NCI-H2171 treated with DMSO at 0.1 percent for 48 hours (cell line): ENCODE measurements around the gene SYP.
A peak's percentile ranks its signal among the peaks of the same experiment; 100 is the strongest.
"Not testable (repeated sequence)": the region's sequence is repeated elsewhere in the genome, so short reads cannot be mapped to it uniquely, and the experiment has no call there.

Experiments
- DNase-seq: peaks from one replicate; lab custom pipeline; 2025; lab: John Stamatoyannopoulos, UW

The SYP gene

DNA sequence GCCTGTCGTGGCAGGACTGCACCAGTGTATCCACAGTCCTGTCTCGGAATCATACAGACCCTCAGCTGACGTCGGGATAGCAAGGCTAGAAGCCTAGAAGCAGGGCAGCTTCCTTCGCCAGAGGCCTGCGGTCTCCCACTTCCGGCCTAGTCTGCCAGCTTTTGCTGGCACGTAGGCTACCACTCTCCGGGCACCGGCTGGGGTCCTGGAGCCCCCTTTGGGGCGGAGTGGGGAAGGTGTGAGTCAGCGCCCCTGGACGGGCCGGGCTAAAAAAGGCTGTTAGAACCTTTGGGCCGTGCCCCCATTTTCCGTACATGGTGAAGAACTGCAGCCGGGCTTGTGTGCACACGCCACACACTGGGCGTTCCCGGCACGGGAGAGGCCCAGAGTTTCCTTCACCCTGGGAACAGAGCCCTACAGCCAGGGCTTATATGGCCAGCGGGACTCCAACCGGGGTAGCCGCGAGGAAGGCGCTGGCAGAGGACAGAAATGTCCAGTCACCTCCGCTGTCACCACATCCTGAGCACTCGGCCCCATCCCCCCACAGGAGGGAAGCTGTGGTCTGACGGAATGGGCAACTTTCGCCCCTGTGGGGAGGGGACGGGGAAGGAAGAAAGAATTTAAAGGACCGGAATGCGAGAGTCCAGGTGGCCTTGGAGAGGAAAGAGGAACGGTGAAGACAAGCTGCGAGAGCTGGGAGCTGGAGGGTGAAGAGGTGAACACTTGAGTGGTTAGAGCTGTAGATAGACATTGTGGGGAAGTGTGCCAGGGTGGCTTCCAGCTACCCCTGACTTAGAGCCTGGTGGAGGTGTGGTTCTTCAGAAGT is 32.9 kb downstream of the SYP start:
- DNase-seq, result no peak

DNA sequence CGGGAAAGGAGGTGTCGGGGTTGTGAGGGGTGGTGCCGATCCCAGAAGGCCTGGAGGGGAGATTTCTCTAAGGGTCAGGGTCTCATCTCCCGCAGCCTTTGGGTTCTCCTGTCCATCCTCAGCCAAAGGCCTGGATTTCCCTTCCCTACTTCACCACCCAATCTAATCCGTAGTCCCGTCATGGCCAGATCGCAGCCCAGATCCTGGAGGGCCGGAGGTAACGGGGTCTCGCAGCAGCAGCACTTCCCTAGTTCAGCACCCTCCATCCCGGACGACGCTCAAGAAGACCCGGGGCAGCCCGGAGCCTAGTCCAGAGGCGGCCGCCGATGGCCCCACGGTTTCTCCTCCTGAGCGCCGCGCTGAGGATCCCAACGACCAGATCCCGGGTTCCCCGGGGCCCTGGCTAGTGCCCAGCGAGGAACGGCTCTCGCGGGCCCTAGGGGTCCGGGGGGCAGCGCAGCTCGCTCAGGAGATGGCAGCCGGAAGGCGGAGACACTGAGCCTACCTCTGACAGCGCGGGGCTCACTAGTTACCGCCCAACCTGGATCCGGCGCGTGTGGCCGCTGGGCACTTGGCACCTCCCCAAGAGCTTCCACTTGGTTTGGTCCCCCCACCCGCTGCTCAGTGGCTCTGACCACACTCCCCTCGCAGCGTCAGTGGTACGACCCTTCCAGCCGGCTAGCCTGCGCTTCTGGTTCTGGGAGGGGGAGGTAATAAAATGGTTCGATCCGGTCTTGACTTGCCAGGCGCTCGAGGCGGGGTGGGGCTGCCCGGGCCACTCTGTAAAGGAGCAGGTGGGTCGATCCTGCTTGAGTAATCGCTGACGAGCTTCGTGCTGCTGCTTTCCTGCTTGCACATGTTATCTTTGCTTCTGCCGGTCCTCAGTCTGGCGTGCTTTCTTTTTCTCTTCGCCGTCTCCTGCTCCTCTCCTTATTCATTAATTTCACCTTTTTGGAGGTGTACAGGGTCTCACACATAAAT is 33.8 kb downstream of the SYP start:
- peak; percentile 34 for DNase-seq

DNA sequence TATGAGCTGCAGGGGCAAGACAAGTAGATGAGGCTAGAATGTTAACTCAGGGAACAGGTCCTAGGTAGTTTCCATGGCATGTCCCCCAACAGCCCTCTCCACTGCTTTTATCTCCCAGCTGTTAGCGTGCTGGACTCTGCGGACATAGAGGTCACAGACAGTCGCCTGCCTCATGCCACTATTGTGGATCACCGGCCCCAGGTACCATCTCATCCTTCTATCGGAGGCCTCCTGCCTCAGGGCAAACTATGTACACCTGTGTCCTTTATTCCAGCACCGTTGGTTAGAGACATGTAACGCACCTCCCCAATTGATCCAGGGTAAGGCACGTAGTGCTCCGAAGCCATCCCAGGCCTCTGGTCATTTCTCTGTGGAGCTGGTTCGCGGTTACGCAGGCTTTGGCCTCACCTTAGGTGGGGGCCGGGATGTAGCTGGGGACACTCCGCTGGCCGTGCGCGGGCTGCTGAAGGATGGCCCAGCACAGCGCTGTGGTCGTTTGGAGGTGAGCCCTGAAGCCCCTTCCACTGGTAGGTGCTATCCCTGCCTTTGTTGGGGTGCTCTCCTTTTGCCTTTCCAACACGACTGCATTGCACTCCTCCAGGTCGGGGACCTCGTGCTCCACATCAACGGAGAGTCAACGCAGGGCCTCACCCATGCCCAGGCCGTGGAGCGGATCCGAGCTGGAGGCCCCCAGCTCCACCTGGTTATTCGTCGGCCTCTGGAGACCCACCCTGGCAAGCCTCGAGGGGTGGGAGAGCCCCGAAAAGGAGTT is 35.2 kb downstream of the SYP start:
- no peak for DNase-seq

DNA sequence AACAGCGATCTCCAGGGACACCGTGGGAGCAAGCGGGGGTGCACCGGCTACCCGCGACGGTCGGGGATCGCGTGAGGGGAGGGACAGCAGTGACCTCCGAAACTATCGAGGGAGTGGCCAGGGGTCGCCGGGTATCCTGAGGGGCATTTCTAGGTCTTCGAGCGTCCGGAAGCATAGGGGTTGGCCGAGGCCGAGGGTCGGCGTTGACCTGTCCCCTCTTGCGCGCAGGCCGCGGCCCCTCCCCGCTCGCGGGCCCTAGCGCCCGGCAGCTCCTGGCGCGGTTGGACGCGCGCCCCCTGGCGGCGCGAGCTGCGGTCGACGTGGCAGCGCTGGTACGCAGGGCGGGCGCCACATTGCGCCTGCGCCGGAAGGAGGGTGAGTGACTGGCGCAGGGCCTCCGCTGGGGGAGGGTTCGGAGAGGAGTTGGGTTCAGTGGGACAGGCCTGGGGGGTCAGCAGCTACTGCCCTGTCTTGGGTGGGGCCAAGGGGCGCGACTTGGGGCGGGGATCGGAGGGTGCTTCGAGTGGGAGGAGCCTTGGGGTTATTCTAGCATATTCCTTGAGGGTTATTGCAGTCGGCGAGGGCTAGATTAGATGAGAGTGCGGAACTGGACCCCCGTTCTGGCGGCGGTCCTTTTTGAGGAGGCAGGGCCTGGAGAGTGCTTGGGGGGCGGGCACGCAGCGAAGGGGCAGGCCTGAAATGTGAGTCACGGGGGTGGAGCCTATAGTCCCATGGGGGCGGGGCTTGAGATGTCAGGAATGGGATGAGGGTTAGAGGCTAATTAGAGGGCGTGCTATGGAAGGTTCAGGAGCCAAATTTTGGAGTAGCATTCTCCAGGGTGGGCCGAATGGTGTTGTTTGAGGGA is 36.2 kb downstream of the SYP start:
- DNase-seq, result peak; percentile 78

DNA sequence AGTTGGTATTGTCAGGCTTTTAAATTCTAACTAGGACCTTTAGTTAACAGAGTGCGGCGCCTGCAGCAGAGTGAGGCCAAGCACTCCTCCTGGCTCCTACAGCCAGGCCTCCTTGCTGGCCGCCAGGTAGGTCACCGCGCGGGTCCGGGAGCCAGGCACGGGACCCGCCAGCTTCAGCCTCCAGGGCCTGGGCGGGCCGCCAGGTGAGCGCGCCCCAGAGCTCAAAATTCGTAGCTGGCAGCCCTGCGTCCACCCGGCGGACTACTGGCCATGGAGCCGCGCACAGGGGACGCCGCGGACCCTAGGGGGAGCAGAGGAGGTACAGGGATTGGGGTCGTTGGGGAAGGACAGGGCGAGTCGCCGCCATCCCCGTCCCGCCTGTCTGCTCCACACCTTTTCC is 37.4 kb downstream of the SYP start, which contains the start of gene MAGIX:
TSS of gene MAGIX (plus strand) at position 139 of the 400 bp plus-strand sequence. CDS start at position 271, 132 bp downstream.
- DNase-seq, result no peak

DNA sequence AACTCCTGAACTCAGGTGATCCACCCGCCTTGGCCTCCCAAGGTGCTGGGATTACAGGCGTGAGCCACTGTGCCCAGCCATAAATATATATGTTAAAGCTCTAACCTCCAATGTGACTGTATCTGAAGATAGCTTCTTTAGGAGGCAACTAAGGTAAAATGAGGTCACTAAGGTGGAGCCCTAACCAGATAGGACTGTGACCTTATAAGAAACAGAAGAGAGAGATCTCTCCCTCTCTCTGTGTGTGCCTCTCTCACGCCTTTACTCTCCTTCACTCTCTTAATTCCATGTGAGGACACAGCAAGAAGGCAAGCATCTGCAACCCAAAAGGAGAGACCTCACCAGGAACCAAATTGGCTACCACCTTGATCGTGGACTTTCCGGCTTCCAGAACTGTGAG is 38.4 kb downstream of the SYP start:
- no peak for DNase-seq

DNA sequence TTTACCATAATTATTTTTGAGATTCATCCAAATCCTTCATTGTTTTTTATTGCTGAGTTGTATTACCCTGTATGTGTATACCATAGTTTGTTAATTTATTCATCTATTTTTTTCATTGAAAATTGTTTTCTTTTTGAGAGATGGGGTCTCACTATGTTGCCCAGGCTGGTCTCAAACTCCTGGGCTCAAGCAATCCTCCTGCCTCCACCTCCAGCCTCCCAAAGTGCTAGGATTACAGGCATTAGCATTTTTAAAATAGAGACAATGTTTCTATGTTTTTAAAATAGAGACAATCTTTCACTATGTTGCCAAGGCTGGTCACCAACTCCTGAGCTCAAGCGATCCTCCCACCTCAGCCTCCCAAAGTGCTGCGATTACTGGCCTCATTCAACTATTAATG is 39.1 kb downstream of the SYP start:
- DNase-seq, result no peak

DNA sequence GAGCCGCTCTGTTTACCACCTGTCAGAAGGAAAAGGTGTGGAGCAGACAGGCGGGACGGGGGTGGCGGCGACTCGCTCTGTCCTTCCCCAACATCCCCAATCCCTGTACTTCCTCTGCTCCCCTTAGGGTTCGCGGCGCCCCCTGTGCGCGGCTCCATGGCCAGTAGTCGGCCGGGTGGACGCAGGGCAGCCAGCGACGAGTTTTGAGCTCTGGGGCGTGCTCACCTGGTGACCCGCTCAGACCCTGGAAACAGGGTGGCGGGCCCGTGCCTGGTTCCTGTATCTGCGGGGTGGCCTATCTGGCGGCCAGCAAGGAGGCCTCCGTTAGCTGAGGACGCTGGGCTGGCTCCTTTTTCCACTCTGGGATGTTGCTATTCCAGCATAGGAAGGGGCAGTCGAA is 42.8 kb downstream of the SYP start:
- no peak for DNase-seq

DNA sequence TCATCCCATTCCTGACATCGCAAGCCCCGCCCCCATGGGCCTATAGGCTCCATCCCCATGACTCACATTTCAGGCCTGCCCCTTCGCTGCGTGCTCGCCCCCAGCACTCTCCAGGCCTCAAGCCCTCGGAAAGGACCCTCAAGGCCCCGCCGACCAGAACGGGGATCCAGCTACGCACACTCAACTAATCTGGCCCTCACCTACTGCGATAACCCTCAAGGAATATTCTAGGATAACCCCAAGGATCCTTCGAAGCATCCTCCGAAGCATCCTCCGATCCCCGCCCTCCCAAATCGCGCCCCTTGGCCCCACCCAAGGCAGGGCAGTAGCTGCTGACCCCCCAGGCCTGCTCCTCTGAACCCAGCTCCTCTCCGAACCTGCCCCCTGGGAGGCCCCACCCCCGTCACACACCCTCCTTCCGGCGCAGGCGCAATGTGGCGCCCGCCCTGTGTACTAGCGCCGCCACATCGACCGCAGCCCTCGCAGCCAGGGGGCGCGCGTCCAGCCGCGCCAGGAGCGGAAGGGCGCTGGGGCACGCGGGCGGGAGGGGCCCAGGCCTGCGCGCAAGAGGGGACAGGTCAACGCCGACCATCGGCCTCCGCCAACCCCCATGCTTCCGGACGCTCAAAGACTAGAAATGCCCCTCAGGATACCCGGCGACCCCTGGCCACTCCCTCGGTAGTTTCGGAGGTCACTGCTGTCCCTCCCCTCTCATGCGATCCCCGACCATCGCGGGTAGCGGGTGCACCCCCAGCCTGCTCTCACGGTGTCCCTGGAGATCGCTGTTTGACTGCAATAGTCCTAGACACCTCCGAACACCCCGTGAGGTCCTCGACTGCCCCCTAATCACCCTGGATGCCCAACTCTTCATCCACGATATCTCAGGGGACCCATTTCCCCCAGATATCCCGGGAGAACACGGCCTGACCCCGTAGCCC is 43.8 kb downstream of the SYP start:
- peak; percentile 76 for DNase-seq

DNA sequence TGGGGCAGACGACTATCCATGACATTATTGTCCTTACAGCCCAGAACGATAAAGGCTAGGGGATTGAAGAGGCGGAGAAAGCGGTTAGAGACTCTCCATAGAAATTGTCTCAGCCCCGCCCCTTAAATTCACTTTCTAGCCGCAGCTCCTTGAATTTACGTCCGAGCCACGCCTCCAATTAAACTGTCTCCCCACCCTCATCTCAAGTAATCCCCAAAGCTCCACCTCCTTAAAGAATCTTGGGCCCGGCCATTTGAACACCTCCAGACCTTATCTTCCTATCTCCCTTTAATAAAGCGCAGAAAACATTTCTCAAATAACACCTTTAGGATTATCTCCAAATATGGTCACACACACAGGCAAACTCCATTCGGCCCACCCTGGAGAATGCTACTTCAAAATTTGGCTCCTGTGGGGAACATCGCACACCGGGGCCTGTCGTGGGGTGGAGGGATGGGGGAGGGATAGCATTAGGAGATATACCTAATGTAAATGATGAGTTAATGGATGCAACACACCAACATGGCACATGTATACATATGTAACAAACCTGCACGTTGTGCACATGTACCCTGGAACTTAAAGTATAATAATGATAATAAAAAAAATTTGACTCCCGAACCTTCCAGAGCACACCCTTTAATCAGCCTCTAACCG is 44.6 kb downstream of the SYP start:
- DNase-seq, result peak; percentile 28

DNA sequence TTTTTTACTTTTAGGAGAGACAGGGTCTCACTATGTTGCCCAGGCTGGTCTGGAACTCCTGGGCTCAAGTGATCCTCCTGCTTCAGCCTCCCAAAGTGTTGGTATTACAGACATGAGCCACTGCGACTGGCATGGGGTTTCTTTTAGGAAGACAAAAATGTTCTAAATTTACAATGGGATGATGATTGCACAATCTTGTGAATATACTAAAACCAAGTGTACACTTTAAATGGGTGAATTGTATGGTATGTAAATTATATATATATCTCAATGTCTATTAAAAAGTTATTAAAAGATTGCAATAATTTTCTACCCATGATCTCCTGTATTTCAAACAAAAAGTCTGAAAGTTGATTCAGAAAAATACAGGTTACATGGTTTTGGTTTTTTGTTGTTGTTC is 46.5 kb downstream of the SYP start:
- DNase-seq, result no peak

DNA sequence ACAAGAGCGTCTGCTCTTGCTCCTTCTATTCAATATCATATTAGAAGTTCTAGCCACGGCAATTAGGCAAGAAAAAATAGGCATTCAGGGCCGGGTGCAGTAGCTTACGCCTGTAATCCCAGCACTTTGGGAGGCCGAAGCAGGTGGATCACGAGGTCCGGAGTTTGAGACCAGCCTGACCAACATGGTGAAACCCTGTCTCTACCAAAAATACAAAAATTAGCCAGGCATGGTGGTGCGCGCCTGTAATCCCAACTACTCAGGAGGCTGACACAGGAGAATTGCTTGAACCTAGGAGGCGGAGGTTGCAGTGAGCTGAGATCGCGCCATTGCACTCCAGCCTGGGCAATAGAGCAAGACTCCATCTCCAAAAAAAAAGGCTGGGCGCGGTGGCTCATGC is 50.7 kb downstream of the SYP start:
- DNase-seq, result not testable (repeated sequence)

DNA sequence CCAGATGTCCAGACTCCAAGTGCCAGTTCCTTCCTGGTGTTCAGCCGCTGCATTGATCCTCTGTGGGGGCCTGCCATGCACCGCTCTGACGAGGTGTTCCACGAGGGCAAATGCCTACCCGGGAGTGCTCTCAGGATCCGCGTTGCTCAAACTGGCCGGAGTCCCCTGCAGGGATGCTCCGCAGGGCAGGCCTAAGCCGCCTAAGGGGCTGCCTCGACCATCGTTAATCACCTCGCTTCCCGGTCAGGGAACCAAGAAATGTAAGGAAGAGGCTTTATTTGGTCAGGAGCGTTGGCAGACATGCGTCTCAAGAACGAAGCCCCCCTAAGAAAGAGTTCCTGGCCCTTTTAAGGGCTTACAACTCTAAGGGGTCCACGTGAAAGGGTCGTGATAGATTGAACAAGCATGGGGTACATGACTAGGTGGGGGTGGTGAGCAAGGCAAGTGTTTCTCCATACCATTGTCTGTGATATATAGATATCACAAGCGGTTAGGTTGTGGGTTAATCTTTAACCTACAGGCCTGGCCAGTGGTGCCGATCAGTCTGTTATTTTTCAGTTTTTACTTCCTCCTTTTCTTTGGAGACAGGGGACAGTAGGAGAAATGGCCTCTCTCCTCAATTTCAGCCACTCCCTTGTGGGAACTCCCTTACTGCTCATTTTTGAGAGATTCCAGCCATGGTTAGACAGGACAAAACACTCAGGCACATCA is 51.4 kb downstream of the SYP start:
- not testable (repeated sequence) for DNase-seq

DNA sequence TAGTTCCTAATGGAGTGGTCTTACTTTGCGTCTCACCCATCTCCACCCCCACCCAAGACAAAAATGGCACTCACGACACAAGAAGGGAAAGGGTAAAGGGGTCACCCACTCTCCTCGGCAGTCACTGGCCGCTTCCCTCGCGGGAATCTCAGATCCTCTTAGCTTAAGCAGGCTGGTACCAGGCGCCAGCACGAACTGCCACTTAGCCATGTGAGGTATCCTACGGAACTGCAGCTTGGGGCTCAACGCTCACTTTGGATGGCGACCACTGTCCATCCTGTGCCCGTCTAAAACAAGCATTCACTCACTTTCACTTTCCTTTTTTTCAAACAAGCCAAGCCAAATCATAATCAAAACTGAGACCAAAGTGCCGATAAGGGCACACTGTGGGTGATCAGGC is 52.1 kb downstream of the SYP start:
- no peak for DNase-seq

DNA sequence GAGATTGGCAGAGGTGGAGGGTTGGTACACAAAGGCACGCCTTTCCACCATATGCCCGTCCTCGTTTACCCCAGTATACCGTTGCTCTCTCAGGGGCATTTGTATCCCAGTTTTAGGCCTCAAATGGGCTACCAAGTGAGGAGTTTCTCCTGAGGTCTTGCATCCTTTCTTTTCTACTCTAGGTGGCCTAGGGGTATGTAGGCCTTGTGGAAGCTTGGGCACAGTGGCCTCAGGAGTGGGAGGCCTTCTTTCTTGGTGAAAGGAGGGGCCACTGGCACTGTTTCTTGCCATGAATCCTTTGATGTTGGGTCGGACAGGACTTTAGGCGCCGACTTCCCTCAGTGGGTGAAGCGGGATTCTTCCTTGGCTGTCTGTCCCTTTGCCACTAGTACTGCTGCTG is 52.7 kb downstream of the SYP start:
- no peak for DNase-seq

DNA sequence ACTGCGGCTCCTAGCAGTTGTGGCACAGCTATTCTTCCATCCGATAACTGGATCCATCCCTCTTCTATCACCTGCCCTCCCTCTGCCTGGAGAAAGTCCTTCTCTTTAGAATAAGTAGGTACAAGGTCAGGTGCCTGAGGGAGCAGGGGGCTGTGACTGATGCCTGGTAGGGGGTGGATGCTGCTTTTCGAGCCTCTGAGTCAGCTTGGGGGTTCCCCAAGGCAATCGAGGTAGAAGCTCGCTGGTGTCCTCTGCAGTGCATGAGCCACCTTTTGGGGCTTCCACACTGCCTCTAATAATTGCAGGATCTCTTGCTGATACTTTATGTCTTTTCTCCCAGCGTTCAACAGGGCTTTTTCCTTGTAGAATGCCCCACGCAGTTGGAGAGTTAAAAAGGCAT is 56.8 kb downstream of the SYP start:
- DNase-seq, result not testable (repeated sequence)

DNA sequence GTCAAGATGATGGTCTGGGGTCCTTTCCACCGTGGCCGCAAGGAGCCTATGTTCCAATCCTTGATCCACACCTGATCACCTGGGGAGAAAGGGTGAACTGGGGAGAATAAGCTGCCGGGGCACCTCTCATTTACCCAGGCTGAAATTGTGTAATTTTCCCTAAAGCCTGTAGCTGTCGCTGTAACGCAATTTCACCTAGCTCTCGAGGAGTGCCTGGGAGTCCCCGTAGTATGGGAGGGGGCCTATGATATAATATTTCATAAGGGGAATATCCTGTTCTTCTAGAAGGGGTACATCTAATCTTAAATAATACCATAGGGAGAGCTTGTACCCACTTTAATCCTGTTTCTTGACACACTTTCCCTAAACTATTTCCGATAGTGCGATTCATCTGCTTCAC is 57.7 kb downstream of the SYP start:
- not testable (repeated sequence) for DNase-seq

DNA sequence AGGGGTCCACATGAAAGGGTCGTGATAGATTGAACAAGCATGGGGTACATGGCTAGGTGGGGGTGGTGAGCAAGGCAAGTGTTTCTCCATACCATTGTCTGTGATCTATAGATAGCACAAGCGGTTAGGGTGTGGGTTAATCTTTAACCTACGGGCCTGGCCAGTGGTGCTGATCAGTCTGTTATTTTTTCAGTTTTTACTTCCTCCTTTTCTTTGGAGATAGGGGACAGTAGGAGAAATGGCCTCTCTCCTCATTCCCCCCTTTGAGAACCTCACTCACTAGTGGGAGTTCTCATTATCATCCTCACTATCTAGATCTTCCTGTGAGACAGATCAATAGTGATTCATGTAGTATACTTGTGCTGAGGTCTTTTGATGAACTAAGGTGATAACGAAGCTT is 60.3 kb downstream of the SYP start:
- no peak for DNase-seq
